SK-N-SH (cell line): Measurements from ENCODE around the gene BTG4. TPM values are rescaled to one million over a fixed set of nuclear protein-coding genes. Genes with fewer than 3 reads are reported as not detected.
A peak's percentile ranks its signal among the peaks of the same experiment; 100 is the strongest.

ENCODE experiments used
- CTCF ChIA-PET: fragments of 300-600, 350-600 bp; formaldehyde crosslinking; extraction: SDS; loops from one replicate; lab custom pipeline; 2021; lab: Yijun Ruan, JAX
- POLR2A ChIA-PET: fragments of 350-600 bp; sonication (Branson Sonifier 250); formaldehyde crosslinking; extraction: SDS; loops from one replicate; lab custom pipeline; 2020; ENCODE audit warnings: antibody characterized with exemption, inconsistent platforms; lab: Yijun Ruan, JAX
- DNase-seq: peaks from one replicate; pipeline ENCODE4 v3.0.0; 2012
- H2AFZ ChIP-seq: fragments of 200-600 bp; sonication (generic); 2 replicates; pipeline ENCODE4 v1.8.1; 2016; ENCODE audit warnings: antibody characterized with exemption, mild to moderate bottlenecking, low read depth
- H3F3A ChIP-seq: fragments of 200-600 bp; sonication (generic); replicated peaks from 2 replicates; pipeline ENCODE3; 2016; ENCODE audit warnings: antibody characterized with exemption, mild to moderate bottlenecking; ENCODE audit not compliant: insufficient read depth
- H3K27ac ChIP-seq, 2 experiments: fragments of 200-500 bp in 1 of 2; fragments of 200-600 bp in 1 of 2; sonication (Bioruptor generic) in 1 of 2; sonication (generic), shearing (Covaris generic) in 1 of 2; 2 replicates each; pipeline versions ENCODE4 v1.5.1 to v1.6.1; 2014 to 2016; ENCODE audit warnings: low read depth in 2 of 2, inconsistent platforms in 1 of 2, low read length in 1 of 2, mild to moderate bottlenecking in 1 of 2, mixed read lengths in 1 of 2
- H3K27me3 ChIP-seq: fragments of 200-600 bp; sonication (generic), shearing (Covaris generic); 2 replicates; pipeline ENCODE4 v1.6.1; 2016; ENCODE audit warnings: mixed run types; ENCODE audit not compliant: insufficient read depth
- H3K36me3 ChIP-seq, 2 experiments: fragments of 200-500 bp in 1 of 2; fragments of 200-600 bp in 1 of 2; sonication (Bioruptor generic) in 1 of 2; sonication (generic) in 1 of 2; replicated peaks in 1 of 2; 2 replicates each; pipeline versions ENCODE3 to v1.5.1; 2014 to 2016; ENCODE audit warnings: low read length in 1 of 2, mild to moderate bottlenecking in 1 of 2; ENCODE audit not compliant: insufficient read depth in 2 of 2, control insufficient read depth in 1 of 2
- H3K4me1 ChIP-seq, 2 experiments: fragments of 200-500 bp in 1 of 2; fragments of 200-600 bp in 1 of 2; sonication (Bioruptor generic) in 1 of 2; sonication (generic), shearing (Covaris generic) in 1 of 2; 2 replicates each; pipeline versions ENCODE4 v1.5.1 to v1.6.1; 2014 to 2016; ENCODE audit warnings: low read depth in 1 of 2, low read length in 1 of 2, mixed run types in 1 of 2; ENCODE audit not compliant: insufficient read depth in 2 of 2, control insufficient read depth in 1 of 2
- H3K4me2 ChIP-seq: fragments of 200-600 bp; sonication (generic), shearing (Covaris generic); 2 replicates; pipeline ENCODE4 v1.6.1; 2017; ENCODE audit warnings: mixed run types
- H3K4me3 ChIP-seq, 2 experiments: fragments of 200-500 bp in 1 of 2; fragments of 200-600 bp in 1 of 2; sonication (Bioruptor generic) in 1 of 2; sonication (generic), shearing (Covaris generic) in 1 of 2; 2 replicates each; pipeline versions ENCODE4 v1.5.1 to v1.8.1; 2014 to 2016; ENCODE audit warnings: low read depth in 2 of 2, inconsistent platforms in 1 of 2, low read length in 1 of 2, mild to moderate bottlenecking in 1 of 2, mixed read lengths in 1 of 2, moderate library complexity in 1 of 2
- H3K79me2 ChIP-seq: fragments of 200-600 bp; sonication (generic); 2 replicates; pipeline ENCODE4 v1.8.1; 2017; ENCODE audit warnings: mild to moderate bottlenecking; ENCODE audit not compliant: insufficient read depth
- H3K9ac ChIP-seq: fragments of 200-600 bp; sonication (generic); 2 replicates; pipeline ENCODE4 v1.6.1; 2017; ENCODE audit warnings: mixed run types
- H3K9me2 ChIP-seq: fragments of 200-600 bp; sonication (generic); 2 replicates; pipeline ENCODE4 v1.6.1; 2017; ENCODE audit warnings: mixed run types
- H3K9me3 ChIP-seq: fragments of 200-600 bp; sonication (generic); 2 replicates; pipeline ENCODE4 v1.6.1; 2017; ENCODE audit warnings: mixed run types, mild to moderate bottlenecking, moderate library complexity
- H4K20me1 ChIP-seq: fragments of 200-600 bp; sonication (generic); 2 replicates; pipeline ENCODE4 v1.6.1; 2017; ENCODE audit warnings: mild to moderate bottlenecking, mixed run types; ENCODE audit not compliant: insufficient read depth
- PBX3 ChIP-seq: IDR thresholded peaks from 2 replicates; pipeline ENCODE4; 2012
- POLR2AphosphoS5 ChIP-seq: IDR thresholded peaks from 2 replicates; pipeline ENCODE4 v1.6.1; 2012; ENCODE audit warnings: low read depth, low read length
- REST ChIP-seq: IDR thresholded peaks from 2 replicates; pipeline ENCODE4 v1.6.1; 2012; ENCODE audit warnings: mild to moderate bottlenecking, low read depth, low read length, moderate library complexity
- TAF1 ChIP-seq: IDR thresholded peaks from 2 replicates; pipeline ENCODE4 v1.6.1; 2012; ENCODE audit warnings: low read depth, mild to moderate bottlenecking, low read length, moderate library complexity, borderline replicate concordance
- USF1 ChIP-seq: IDR thresholded peaks from 2 replicates; pipeline ENCODE4 v1.4.0; 2012; ENCODE audit warnings: low read depth, borderline replicate concordance
- WGBS: methylation state at CpG from one replicate; pipeline ENCODE4 v1.1.6; 2017; ENCODE audit warnings: low lambda C conversion rate; 5-methylcytosine and 5-hydroxymethylcytosine counted together
- polyA plus RNA-seq, 3 experiments: library from polyadenylated mRNA; depleted of rRNA; stranded (reverse); fragments of >200 nt; gene quantifications; 2 replicates each; pipeline ENCODE4 v1.2.3, GENCODE V29; 2012
- TF ChIP-seq, protein P1 (sequence below): IDR thresholded peaks from 2 replicates; pipeline ENCODE4 v1.4.0; 2012; ENCODE audit warnings: low read depth

BTG4 gene
- polyA plus RNA-seq, 1 of the 3 experiments (the other 2 are of a cell fraction): 0.26 TPM

DNA sequence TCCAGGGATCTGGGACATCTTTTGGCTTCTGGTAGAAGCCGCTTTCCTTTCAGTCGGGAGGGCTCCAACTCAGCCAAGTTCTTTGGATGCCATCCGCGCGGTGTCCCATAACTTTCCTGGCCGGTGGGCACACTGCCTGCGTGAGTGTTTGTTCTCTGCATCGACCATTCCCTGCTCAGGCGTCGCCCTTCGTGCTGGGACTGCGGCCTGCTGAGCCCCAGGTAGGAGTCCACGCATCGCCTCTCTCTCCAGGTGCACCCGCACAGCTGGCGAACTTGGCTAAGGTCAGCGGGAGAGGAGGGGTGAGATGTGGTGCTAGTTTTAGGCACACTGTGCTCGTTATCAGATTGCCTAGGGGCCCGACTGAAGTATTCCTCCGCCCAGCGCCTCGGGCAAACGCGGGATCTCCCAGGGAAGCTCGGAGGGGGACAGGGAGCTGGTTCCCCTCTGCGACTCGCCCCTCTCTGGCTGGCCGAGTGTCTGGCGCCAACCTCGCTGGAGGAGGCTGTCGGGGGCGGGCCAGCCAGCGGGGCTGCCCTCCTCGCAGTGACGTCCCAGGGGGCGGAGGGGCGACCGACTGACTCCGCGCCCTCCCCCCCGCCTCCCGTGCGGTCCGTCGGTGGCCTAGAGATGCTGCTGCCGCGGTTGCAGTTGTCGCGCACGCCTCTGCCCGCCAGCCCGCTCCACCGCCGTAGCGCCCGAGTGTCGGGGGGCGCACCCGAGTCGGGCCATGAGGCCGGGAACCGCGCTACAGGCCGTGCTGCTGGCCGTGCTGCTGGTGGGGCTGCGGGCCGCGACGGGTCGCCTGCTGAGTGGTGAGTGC lies 28.1 kb upstream of the BTG4 start, which contains the start of gene LAYN:
LAYN (plus strand) TSS at position 607 of the 823 bp plus-strand sequence; CDS start at position 731, 124 bp downstream.
- POLR2A ChIA-PET: no interaction called here

More for the DNA sequence above, 28.1 kb upstream of the BTG4 start, which contains the start of gene LAYN:
- WGBS: 42% methylated on average over 35 of the region's 70 CpGs
- H3K27me3 ChIP-seq: no peaks in the 10 kb centered on the region
- peaks cover 62% of the 10 kb centered on the region for H3K79me2 ChIP-seq
- H3K27ac ChIP-seq: peak within 1 kb of the TSS; percentile 81 to 95
- H3K9ac ChIP-seq: peak within 1 kb of the TSS; percentile 98
- peak within 1 kb of the TSS; percentile 57 for H2AFZ ChIP-seq
- peaks cover 12% of the 10 kb centered on the region for H4K20me1 ChIP-seq
- CTCF ChIA-PET: interaction anchor here (0.9 to 2.1 kb wide), 6 partner anchors 20 to 86 kb away, joined by 3 to 6 read pairs (median 3); no protein-coding TSS in a partner anchor
- H3K4me3 ChIP-seq: peak within 1 kb of the TSS; percentile 80 to 82
- DNase-seq: peak; percentile 86
- H3K4me2 ChIP-seq: peak within 1 kb of the TSS; percentile 94
- TF ChIP-seq TAF1: peak; percentile 88; the same call in 1 of the 2 replicates
- TF ChIP-seq, protein P1, sequence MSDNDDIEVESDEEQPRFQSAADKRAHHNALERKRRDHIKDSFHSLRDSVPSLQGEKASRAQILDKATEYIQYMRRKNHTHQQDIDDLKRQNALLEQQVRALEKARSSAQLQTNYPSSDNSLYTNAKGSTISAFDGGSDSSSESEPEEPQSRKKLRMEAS: no peak
- peak; percentile 32 for TF ChIP-seq POLR2AphosphoS5
- TF ChIP-seq PBX3: peak; percentile 20; the same call in 1 of the 2 replicates
- TF ChIP-seq USF1: no peak
- TF ChIP-seq REST: peak; percentile 18; the same call in 1 of the 2 replicates
- TF ChIP-seq, all 33 proteins: peak for 4
- Histone ChIP-seq H3K9me2 (no peaks in the 10 kb centered on the region), H3K4me1 (peaks cover 12 to 34% of the 10 kb centered on the region in 2 experiments; a peak in 3 of 4 replicates), H3F3A (peaks cover 11% of the 10 kb centered on the region), H3K36me3 (peaks cover 25 to 35% of the 10 kb centered on the region in 2 experiments), H3K9me3 (no peaks in the 10 kb centered on the region)
